GM23338 (cell line): ENCODE results near the gene PRPSAP1.

Experiments
- CTCF ChIP-seq, 2 experiments: fragments of 200-600 bp in 1 of 2; sonication (generic) in 1 of 2; conservative IDR thresholded peaks; 2 replicates each; pipeline versions ENCODE4 v1.5.1 to v1.6.1; 2016 to 2017; ENCODE audit warnings: antibody characterized with exemption in 2 of 2, low read depth in 2 of 2, mild to moderate bottlenecking in 2 of 2, moderate library complexity in 1 of 2
- EZH2 ChIP-seq: fragments of 200-600 bp; sonication (generic); IDR thresholded peaks from one replicate; pipeline ENCODE4 v1.8.0; 2017; ENCODE audit warnings: antibody characterized with exemption, mild to moderate bottlenecking, low read depth; ENCODE audit not compliant: unreplicated experiment
- EZH2phosphoT487 ChIP-seq: fragments of 200-600 bp; sonication (generic); IDR thresholded peaks from one replicate; pipeline ENCODE4 v1.8.1; 2018; ENCODE audit warnings: antibody characterized with exemption; ENCODE audit not compliant: unreplicated experiment
- NANOG ChIP-seq: IDR thresholded peaks from 2 replicates; pipeline ENCODE4 v1.6.1; 2016; ENCODE audit warnings: antibody characterized with exemption, borderline replicate concordance
- POLR2AphosphoS5 ChIP-seq: IDR thresholded peaks from 2 replicates; pipeline ENCODE4 v1.6.1; 2016; ENCODE audit warnings: antibody characterized with exemption, low read depth

- TF ChIP-seq CTCF (conservative IDR thresholded peaks at IDR 0.05; ENCODE audit: low read depth in 2 of 2) (no peak), EZH2 (no peak), POLR2AphosphoS5 (no peak), NANOG (no peak), EZH2phosphoT487 (no peak)
These were observed 89.3 kb downstream of the PRPSAP1 start for GRCh38 chr17:76264425-76264754.
